HG03460 (cell line): Measurements from ENCODE around the gene SPHK2.
"Not testable (repeated sequence)": the region's sequence is repeated elsewhere in the genome, so short reads cannot be mapped to it uniquely, and the experiment has no call there.

ENCODE experiments used
- ATAC-seq: cut with Tn5 transposase; IDR thresholded peaks from one replicate; pipeline ENCODE4 v1.9.1; 2021; ENCODE audit not compliant: unreplicated experiment

Gene SPHK2

DNA sequence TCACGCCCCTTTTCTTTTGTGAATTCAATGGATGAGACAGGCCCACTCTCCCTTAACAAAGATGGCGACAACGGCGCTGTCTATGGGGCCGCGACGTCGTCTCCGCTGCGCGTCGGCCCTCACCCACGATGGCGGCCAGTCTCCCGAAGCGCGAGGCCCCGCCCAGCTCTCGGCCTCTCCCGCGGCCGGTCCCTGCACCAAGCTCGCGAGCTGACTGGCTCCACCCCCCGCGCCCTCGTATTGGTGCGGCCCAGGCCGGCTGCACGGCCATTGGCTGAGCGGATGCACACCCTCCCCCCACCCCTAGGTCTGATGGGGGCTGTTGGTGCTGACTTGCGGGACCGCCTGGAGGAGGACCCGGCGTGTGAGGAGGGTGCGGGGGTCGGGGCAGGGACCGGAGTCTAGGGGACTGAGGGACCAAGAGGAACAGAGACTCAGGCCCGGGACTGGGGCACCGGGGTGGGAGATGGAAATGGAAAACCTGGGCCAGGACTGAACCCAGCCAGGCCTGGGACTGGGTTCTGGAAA is 4.8 kb downstream of the SPHK2 start:
- peak; percentile 60 for ATAC-seq

DNA sequence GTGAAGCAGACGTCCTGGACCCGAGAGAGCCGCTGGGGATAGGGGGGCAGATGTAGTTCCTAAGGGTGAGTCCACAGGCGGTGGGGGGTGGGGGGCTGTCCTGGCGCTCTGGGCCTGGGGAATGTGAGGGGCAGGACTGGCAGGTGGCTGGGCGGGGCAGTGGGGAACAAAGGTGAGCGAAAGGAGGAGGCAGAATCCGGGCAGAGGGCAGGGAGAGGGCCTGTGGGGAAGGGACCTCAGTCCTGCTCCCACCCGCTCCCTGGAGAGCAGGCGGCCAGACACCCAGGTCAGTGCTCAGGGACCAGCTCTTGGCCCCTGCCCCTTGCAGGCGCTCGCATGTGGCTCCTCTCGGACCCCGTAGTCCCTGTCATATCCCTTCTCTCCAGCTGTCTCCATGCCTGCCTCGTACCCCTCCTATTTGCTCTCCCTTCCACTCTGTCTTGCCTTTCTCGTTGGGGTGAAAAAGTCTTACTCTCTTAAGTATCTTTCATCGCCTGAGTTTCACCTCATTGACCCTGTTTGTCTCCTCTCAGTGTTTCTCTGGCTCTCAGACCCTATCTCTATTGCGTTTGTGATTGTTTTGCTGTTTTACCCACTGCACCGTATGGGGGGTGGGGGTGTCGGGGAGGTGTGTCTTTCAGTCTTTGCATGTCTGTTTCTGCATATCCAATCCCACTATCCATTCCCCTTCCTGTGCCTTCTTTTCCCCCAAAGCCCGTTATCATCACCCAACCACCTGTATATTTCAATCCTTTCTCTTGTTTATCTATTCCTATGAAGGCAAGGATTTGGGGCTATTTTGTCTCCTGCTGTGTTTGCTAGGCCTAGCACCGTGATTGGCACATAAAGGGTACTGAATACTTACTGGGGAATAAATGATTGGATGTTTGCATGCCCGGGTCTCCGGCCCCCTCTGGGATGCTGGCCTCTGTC is 5.8 kb downstream of the SPHK2 start:
- no peak for ATAC-seq

DNA sequence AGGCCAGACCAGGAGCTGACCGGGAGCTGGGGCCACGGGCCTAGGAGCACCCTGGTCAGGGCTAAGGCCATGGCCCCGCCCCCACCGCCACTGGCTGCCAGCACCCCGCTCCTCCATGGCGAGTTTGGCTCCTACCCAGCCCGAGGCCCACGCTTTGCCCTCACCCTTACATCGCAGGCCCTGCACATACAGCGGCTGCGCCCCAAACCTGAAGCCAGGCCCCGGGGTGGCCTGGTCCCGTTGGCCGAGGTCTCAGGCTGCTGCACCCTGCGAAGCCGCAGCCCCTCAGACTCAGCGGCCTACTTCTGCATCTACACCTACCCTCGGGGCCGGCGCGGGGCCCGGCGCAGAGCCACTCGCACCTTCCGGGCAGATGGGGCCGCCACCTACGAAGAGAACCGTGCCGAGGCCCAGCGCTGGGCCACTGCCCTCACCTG is 6.6 kb downstream of the SPHK2 start:
- no peak for ATAC-seq

DNA sequence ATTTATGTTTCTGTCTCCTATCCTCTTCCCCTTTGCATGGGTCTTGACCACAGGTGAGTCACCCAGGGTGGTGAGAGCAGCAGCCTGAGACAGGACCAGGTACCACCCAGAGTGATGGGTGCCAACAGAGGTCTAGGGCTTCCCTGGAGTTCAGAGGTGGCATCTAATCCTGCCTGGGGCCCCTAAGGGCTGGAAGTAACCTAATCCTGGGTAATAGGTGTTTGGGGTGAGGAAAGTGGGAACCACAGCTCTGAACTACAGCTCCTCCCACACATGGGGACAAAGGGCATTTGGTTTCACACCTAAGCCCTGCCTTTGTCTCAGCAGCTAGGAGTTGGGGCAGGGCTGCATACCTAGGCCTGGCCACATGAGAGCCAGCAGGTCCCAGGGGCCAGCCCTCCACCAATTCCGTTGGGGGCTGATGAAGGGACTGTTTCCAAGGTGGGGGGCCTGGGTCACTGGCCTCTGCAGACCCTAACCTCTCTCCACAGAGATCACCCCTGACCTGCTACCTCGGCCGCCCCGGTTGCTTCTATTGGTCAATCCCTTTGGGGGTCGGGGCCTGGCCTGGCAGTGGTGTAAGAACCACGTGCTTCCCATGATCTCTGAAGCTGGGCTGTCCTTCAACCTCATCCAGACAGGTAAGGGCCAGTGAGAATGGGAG is 8.0 kb downstream of the SPHK2 start:
- no peak for ATAC-seq

DNA sequence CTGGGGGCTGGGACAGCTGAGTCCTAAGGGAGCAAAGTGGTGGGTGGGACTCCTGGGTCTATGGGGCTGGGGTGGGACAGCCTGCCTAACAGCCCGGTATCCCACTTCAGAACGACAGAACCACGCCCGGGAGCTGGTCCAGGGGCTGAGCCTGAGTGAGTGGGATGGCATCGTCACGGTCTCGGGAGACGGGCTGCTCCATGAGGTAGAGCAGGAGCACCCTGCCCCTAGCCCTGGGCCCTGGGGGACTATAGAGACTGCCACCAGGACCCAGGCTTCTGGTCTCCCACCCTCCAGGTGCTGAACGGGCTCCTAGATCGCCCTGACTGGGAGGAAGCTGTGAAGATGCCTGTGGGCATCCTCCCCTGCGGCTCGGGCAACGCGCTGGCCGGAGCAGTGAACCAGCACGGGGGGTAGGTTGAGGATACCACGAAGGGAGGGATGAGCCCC is 8.6 kb downstream of the SPHK2 start:
- no peak for ATAC-seq

DNA sequence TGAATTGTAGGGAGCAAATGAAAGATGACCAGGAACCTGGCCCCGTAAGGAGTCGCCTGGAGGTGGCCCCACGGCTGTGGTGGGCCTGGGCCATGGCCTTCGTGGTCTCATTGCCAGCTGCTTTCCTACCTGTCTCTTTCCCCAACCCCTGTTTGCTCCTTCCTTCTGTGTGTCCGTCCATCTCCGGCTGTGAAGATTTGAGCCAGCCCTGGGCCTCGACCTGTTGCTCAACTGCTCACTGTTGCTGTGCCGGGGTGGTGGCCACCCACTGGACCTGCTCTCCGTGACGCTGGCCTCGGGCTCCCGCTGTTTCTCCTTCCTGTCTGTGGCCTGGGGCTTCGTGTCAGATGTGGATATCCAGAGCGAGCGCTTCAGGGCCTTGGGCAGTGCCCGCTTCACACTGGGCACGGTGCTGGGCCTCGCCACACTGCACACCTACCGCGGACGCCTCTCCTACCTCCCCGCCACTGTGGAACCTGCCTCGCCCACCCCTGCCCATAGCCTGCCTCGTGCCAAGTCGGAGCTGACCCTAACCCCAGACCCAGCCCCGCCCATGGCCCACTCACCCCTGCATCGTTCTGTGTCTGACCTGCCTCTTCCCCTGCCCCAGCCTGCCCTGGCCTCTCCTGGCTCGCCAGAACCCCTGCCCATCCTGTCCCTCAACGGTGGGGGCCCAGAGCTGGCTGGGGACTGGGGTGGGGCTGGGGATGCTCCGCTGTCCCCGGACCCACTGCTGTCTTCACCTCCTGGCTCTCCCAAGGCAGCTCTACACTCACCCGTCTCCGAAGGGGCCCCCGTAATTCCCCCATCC is 9.4 kb downstream of the SPHK2 start:
- no peak for ATAC-seq

DNA sequence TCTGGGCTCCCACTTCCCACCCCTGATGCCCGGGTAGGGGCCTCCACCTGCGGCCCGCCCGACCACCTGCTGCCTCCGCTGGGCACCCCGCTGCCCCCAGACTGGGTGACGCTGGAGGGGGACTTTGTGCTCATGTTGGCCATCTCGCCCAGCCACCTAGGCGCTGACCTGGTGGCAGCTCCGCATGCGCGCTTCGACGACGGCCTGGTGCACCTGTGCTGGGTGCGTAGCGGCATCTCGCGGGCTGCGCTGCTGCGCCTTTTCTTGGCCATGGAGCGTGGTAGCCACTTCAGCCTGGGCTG is 9.9 kb downstream of the SPHK2 start:
- ATAC-seq: no peak

DNA sequence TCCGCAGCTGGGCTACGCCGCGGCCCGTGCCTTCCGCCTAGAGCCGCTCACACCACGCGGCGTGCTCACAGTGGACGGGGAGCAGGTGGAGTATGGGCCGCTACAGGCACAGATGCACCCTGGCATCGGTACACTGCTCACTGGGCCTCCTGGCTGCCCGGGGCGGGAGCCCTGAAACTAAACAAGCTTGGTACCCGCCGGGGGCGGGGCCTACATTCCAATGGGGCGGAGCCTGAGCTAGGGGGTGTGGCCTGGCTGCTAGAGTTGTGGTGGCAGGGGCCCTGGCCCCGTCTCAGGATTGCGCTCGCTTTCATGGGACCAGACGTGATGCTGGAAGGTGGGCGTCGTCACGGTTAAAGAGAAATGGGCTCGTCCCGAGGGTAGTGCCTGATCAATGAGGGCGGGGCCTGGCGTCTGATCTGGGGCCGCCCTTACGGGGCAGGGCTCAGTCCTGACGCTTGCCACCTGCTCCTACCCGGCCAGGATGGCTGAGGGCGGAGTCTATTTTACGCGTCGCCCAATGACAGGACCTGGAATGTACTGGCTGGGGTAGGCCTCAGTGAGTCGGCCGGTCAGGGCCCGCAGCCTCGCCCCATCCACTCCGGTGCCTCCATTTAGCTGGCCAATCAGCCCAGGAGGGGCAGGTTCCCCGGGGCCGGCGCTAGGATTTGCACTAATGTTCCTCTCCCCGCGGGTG is 10.4 kb downstream of the SPHK2 start:
- no peak for ATAC-seq

DNA sequence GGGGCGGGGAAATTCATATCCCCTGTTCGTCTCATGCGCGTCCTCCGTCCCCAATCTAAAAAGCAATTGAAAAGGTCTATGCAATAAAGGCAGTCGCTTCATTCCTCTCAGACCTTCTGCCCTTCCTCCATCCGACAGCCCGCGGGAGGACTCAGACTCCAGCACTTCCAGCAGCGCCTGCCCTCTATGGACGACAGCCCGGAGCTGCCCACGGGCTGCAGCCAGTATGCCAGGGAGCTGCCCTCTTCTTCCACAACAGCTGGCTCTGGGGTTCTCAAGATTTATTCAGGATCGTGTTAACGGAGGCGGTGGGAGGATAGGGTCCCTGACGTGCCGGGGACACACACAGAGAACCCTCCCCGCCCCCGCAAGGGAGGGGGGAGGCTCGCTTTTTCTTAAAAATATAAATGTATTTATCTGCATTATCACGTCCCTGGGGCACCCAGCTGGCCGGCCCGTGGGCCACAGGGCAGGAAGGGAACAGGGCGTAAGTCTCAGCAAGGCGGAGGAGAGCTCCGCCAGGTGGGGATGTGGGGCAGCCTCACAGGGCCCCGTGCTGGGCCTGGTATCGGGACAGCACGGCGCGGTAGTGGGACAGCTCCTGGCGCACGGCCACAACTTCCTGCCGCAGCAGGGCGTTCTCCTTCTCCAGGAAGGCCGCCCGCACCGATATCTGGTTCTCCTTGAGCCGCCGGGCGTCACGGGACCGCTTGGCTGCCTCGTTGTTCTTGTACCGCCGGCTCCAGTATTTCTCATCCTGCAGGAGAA is 11.2 kb downstream of the SPHK2 start:
- no peak for ATAC-seq

DNA sequence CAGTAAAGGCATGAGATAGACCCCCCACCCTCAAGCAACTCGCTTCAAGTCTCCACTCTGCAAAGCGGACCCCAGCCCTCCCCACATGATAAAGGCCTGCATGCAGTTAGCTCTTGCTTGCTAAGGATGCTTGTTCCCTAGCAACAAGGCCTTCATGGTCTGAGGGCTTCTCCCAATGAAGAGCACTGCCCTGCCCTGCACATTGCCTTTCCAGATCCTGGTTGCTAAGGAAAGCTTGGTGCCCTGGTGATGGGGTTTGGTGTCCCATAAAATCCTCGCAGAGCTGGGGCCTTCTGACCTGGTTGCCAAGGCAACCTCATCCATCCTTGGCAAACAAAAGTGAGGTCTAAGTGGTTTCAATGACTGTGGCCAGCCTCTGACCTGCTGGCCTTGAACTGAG is 11.9 kb downstream of the SPHK2 start:
- no peak for ATAC-seq

DNA sequence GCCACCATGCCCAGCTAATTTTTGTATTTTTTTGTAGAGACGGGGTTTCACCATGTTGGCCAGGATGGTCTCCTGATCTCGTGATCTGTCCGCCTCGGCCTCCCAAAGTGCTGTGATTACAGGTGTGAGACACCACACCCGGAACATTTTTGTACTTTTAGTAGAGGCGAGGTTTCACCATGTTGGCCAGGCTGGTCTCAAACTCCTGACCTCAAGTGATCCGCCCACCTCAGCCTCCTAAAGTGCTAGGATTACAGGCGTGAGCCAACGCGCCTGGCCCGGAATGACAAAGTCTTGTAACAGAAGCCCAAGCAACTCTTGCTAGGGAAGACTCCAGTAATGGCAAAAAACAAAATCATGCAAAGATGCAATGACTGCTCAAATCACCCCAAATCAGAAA is 13.0 kb downstream of the SPHK2 start:
- not testable (repeated sequence) for ATAC-seq

DNA sequence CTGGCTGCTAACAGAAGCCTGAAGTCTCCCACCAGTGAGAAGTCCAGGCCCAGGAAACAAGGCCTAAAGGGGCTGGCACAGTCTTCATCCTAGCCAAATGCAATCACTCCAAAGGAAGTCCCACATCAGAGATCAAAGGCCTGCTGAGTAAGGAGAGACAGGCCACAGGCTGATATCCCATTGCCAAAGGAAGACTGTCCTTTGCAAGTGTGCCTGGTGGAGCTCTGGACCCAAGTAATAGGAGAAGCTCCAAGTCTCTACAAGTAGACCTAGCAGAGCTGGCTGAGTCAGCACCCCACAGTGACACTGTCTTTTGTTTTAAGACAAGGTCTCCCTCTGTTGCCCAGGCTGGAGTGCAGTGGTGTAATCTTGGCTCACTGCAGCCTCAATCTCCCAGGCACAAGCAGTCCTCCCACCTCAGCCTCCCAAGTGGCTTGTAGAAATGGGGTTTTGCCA is 13.4 kb downstream of the SPHK2 start:
- ATAC-seq: no peak

DNA sequence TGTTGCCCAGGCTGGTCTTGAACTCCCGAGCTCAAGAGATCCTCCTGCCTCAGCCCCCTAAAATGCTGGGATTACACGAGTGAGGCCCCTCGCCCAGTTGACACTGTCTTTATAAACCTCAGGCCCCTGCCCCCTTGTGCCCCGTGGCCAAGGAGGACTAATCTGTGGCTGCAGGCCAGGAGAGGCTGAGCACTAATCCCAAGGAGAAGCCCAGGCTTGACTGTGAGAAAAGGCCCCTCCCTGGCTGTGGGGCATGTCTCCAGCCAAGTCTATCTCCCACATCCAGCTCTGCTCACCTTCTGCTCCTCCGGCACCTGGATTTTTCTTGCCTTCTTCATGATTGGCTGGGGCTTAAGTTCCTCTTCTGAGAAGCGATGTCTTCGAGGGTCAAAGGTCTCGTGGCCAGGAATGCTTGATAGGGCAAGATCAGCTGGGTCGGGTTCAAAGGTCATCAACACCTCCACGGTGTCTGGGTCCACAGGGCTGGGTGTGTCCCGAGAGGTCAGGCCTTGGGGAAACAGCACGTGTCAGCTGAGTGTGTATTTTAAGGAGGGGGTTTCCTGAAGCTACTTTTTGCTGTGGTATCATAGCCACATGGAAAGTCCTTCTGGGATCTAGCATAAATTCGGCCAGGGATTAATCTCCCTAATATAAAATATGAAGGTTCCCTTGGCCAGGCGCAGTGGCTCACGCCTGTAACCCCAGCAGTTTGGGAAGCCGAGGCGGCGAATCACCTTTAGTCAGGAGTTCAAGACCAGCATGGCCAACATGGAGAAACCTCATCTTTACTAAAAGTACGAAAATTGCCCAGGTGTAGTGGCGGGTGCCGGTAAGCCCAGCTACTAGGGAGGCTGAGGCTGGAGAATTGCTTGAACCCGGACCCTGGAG is 14.1 kb downstream of the SPHK2 start:
- no peak for ATAC-seq

DNA sequence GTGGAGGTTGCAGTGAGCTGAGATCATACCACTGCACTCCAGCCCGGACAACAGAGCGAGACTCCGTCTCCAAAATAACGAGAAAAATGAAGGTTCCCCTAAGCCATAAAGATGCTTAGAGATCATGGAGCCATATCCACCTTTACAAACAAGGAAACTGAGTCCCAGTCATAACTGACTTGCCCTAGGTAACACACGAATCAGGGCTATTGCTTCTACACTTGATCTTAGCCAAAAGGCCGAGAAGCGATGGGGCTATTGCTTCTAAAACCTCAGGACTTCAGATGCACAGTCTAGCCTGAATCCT is 14.7 kb downstream of the SPHK2 start:
- ATAC-seq: no peak

DNA sequence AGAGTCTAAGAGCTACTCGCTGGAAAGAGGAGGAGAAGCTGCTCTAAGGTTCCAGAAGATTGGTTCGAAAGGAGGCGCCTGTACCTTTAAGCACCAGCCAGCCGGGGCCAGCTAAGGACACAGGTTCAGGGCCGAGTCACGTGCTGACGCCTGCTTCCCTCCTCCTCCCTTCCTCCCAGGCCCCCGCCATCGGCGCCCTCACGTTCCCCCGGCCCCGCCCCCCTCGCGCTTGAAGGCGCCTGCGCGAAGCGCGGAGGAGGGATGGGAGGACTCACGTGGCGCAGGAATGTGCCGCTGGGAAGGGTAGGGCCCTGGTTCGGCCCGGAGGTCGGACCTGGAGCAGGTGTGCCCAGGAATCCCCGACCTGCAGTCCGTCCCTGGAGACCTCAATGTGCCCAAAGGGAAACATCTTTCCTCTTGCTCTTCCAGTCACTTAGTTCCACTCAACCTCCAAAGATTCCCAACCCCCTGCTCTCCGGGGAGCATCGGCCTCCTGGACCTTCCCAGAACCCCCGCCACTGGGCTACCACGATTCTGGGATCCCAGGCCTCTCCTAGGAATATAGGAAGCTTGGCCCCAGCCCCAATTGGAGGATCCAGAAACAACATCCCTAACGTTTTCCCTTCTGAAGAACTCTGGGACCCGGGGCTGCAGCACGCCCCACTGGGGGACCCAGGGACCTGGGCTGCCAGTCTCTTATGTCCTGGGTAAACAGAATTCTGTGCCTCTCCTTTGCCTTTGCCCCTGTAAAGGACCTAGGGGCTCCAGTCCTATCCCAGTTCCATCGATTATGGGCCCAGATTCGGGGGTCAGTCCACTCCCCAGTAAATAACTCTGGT is 15.3 kb downstream of the SPHK2 start:
- ATAC-seq: no peak

DNA sequence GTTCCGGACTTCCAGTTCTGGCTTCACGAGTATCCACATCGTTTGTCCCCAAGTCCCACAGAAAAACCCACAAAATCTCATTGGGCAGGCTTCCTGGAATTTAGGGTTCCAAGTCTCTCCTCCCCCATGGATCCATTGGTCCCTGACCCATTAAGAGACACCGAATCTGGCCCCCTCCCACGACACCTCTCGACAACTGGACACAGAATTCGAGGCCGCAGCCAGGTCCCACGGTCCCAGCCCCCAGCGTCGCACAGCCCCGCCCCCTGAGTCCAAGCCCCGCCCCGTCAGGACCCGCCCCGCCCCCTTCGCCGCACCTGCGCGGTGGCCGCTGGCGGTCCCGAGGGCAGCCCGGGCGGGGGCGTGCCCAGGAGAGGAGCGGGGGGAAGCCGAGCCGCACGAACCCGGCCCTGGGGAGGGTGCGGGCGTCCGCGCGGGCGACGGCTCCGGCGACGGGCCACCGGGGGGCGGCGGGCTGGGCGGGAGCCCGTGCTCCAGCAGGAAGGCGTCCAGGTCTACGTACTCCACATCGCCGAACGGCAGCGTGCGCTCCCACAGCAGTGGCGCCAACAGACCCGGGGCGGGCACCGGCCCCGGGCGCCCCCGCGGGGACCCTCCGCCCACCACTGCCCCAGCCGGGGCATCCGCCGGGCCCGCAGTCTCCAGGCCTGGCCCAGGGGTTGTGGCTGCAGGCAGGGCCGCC is 16.1 kb downstream of the SPHK2 start:
- ATAC-seq: no peak

DNA sequence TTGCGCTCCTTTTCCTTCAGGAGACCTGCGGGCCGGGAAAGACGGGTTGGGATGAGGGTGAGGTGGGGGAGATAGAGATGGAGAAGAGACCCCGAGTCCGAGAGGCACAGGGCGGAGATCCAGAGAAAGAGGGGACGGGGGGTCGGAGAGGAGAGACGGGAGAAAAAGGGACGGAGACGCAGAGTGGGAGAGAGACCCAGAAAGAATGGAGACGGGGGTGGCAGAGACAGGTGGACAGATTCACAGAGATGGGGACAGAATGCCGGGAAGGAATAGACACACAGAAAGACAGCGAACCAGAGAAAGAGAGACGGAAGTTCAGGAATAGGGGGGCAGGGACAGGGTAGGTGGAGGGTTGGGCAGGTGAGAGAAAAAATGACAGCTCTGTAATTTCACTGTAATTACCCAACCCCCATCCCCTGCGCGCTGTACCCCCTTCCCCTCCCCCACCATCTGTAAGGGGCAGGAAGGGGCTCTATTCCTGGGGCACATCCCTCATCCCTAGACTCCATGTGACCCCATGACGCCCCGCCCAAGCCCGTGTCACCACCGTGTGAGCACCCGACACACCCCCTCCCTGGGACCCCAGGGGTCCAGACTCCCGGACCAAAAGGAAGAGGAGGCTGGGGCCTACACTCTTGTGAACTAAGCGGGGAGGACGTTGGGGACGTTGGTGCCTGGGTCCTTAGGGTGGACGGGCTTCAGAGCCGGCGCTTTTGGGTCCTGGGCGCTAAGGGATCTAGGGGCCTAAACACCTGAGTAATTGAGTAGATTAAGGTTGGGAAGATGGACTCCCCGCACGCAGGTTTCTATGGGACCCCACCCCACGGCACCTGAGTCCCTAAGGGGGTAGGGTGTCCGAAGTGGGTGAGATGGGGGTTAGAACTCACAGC is 16.9 kb downstream of the SPHK2 start:
- no peak for ATAC-seq
